Astrocyte of the cerebellum (primary cell): Measurements from ENCODE around the gene CCNQ.

ENCODE experiments used
- DNase-seq: peaks from one replicate; pipeline ENCODE4 v3.0.0-alpha.2; 2011; ENCODE audit warnings: low read depth
- H3K4me3 ChIP-seq: 2 replicates; pipeline ENCODE4 v1.5.1; 2011; ENCODE audit warnings: mild to moderate bottlenecking, low read depth, low read length, moderate library complexity
- CTCF ChIP-seq: IDR thresholded peaks from 2 replicates; pipeline ENCODE4 v1.5.1; 2012; ENCODE audit warnings: low read length, low read depth, moderate library complexity, mild to moderate bottlenecking; ENCODE audit errors: missing control alignments
- in situ Hi-C: cut with HindIII; loops from 2 replicates; pipeline ENCODE4 v1.10.0; 2017; ENCODE audit warnings: low sequenced_read_pairs

CCNQ gene

GRCh38 chrX:153623310-153624029 lies 24.5 kb upstream of the CCNQ start:
- in situ Hi-C loops = no loop called here
- no peak for TF ChIP-seq CTCF
- DNase-seq = no peak
- H3K4me3 ChIP-seq = no peak overlapping the region

GRCh38 chrX:153622661-153623309 lies 23.8 kb upstream of the CCNQ start:
- in situ Hi-C loops = no loop called here
- H3K4me3 ChIP-seq = no peak overlapping the region
- DNase-seq = no peak

DNA sequence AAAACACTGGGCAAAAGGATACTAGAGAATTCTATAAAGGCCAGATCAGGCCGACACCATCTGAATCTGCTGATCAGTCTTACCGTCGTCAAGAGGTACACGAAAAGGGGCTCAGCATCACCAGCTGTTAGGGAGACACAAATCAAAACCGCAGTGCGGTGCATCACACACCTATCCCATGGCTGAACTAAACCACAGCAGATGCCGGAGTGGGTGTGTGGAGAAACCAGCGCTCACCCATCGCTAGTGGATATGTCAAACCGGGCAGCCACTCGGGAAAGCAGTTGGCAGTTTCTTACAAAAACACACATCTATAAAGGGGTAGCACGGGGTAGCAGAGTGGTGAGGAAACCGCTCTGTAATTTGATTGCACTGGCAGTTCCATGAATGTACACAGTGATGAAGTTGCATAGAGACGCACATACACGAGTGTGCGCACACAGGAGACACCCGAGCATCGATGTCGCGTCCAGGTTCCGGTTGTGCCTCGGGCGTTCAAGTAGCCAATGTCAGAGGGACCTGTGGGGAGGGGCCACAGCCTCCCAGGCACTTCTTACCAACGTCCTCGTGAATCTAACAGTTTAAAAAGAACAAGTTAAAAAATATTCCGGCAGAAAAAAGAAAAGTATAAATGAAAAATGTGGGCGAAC lies 23.1 kb upstream of the CCNQ start:
- DNase-seq = no peak
- H3K4me3 ChIP-seq = no peak overlapping the region
- in situ Hi-C loops = no loop called here
- TF ChIP-seq CTCF = no peak

More at GRCh38 chrX:153622661-153623309, 23.8 kb upstream of the CCNQ start:
- TF ChIP-seq CTCF = no peak

DNA sequence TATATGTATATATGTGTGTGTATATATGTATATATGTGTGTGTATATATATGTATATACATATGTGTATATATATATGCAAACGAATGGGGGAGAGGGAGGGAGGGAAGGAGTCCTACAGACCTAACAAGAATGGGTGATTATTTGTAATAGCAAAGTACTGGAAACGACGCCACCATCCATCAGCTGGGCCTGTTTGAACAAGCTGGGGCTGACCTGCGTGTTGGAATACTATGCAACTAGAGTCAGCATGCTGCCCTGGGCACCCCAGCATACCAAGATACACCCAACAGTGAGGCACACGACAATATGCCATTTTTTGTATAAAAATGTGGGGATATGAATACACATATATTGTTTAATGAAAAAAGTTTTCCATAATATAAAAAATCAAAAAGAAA lies 21.6 kb upstream of the CCNQ start:
- no peak for DNase-seq
- no peak overlapping the region for H3K4me3 ChIP-seq
- in situ Hi-C loops = no loop called here
- TF ChIP-seq CTCF = no peak

GRCh38 chrX:153614818-153615217 lies 15.9 kb upstream of the CCNQ start:
- in situ Hi-C loops = no loop called here
- no peak overlapping the region for H3K4me3 ChIP-seq
- DNase-seq = no peak
- TF ChIP-seq CTCF = no peak

- no peak for TF ChIP-seq CTCF
- in situ Hi-C loops = no loop called here
- H3K4me3 ChIP-seq = no peak overlapping the region
- DNase-seq = no peak
Observed at GRCh38 chrX:153612413-153612812, 13.5 kb upstream of the CCNQ start.
